ENCODE results near the gene SGTA. TPM values are rescaled to one million over a fixed set of nuclear protein-coding genes. Genes with fewer than 3 reads are reported as not detected.

Gene SGTA
- total and polyA plus RNA-seq, 2 of the 8 experiments (the other 6 are each of a cell fraction or from before 2014, with no cell fraction given): 86.8 to 130 TPM

GRCh38 chr19:2761876-2762782 lies 20.9 kb downstream of the SGTA start:
- no peak overlapping the region for H3K18ac ChIP-seq (ENCODE audit: extremely low read depth, low read length)
- no peaks in the 10 kb centered on the region for H3K23me2 ChIP-seq (ENCODE audit: low read depth, low read length)
- no peak overlapping the region for H3K27ac ChIP-seq (ENCODE audit: low read depth, low read length)
- H2AFZ ChIP-seq (ENCODE audit: low read length): no peak overlapping the region
- CTCF ChIA-PET (ENCODE audit: partially characterized antibody): no interaction called here
- DNase-seq (ENCODE audit: low read depth in 1 of 2, low spot score in 2 of 2): no peak
- H2BK20ac ChIP-seq (ENCODE audit: low read length): no peak overlapping the region
- H3K79me2 ChIP-seq (ENCODE audit: control insufficient read depth in 1 of 2, insufficient read depth in 2 of 2, low read length in 2 of 2): no peaks in the 10 kb centered on the region
- no peaks in the 10 kb centered on the region for H3K79me1 ChIP-seq (ENCODE audit: low read depth, low read length)
- H4K8ac ChIP-seq (ENCODE audit: extremely low read depth, insufficient read depth, low read length): no peak overlapping the region
- no peak overlapping the region for H3K4ac ChIP-seq (replicated peaks; ENCODE audit: insufficient read length, low read depth, low read length)
- POLR2A ChIA-PET (ENCODE audit: partially characterized antibody): no interaction called here
- H2BK15ac ChIP-seq (ENCODE audit: low read length): no peak overlapping the region
- H3K9me3 ChIP-seq (ENCODE audit: insufficient read depth in 2 of 2, low read depth in 1 of 2, low read length in 1 of 2): no peaks in the 10 kb centered on the region
- H2BK5ac ChIP-seq (ENCODE audit: low read depth, low read length): no peak overlapping the region
- H2BK120ac ChIP-seq (replicated peaks; ENCODE audit: low read depth, low read length): no peak overlapping the region
- H3K14ac ChIP-seq (ENCODE audit: insufficient read length): no peak overlapping the region
- no peak overlapping the region for H2BK12ac ChIP-seq (ENCODE audit: low read depth, low read length)
- H4K5ac ChIP-seq (ENCODE audit: insufficient read length, low read depth, low read length): no peak overlapping the region
- no peak for FAIRE-seq
- H3K36me3 ChIP-seq (ENCODE audit: control insufficient read depth in 2 of 4, insufficient read depth in 4 of 4, low read length in 3 of 4): peaks cover 22 to 69% (median 39%) of the 10 kb centered on the region in 4 experiments; a peak in 7 of 8 replicates
- H3K23ac ChIP-seq (ENCODE audit: insufficient read length): no peak overlapping the region
- no peak overlapping the region for H3K56ac ChIP-seq (replicated peaks; ENCODE audit: insufficient read length, low read depth, low read length)
- no peak overlapping the region for H4K91ac ChIP-seq (replicated peaks; ENCODE audit: insufficient read length, low read length)
- no peaks in the 10 kb centered on the region for H3K4me1 ChIP-seq (replicated peaks in 1 of 4; ENCODE audit: control insufficient read depth in 3 of 4, insufficient read depth in 4 of 4, low read length in 3 of 4)
- no peak overlapping the region for H3K9ac ChIP-seq (replicated peaks in 1 of 4; ENCODE audit: extremely low read depth in 1 of 4, low read depth in 3 of 4, low read length in 3 of 4)
- no peaks in the 10 kb centered on the region for H3K27me3 ChIP-seq (replicated peaks in 1 of 4; ENCODE audit: control insufficient read depth in 3 of 4, extremely low read depth in 1 of 4, insufficient read depth in 3 of 4, low read length in 3 of 4)
- H3K4me3 ChIP-seq (ENCODE audit: extremely low read depth in 1 of 4, insufficient read depth in 2 of 4, low read depth in 3 of 4, low read length in 4 of 4): no peak overlapping the region
- no peak overlapping the region for H3K4me2 ChIP-seq (ENCODE audit: insufficient read depth in 1 of 2, low read depth in 2 of 2, low read length in 2 of 2)
- WGBS, 2 experiments (ENCODE audit: extremely low coverage in 1 of 2, insufficient coverage in 1 of 2, insufficient read length in 1 of 2, insufficient replicate concordance in 2 of 2, low coverage in 1 of 2, low lambda C conversion rate in 2 of 2, missing lambda C conversion rate in 1 of 2): 93% methylated on average over 33 of the region's 43 CpGs; no CpG with 5 or more reads in 1 of the 2 experiments
- H4K20me1 ChIP-seq (replicated peaks in 1 of 2; ENCODE audit: control insufficient read depth in 1 of 2, insufficient read depth in 2 of 2, low read length in 2 of 2): peaks cover 4 to 13% of the 10 kb centered on the region in 2 experiments
- H2AK5ac ChIP-seq (ENCODE audit: low read depth, low read length): no peak overlapping the region
- TF ChIP-seq SIRT6 (IDR thresholded peaks at IDR 0.05; ENCODE audit: low read length) (no peak), EZH2 (IDR thresholded peaks at IDR 0.05; ENCODE audit: low read depth, low read length, severe bottlenecking) (no peak), TAF7 (optimal IDR thresholded peaks at IDR 0.05; ENCODE audit: borderline replicate concordance, low read depth, low read length) (no peak), HDAC6 (IDR thresholded peaks at IDR 0.05; ENCODE audit: low read depth, low read length) (no peak), POLR2AphosphoS5 (IDR thresholded peaks at IDR 0.05; ENCODE audit: low read depth, low read length) (no peak), KDM4A (IDR thresholded peaks at IDR 0.05; ENCODE audit: low read depth, low read length, severe bottlenecking) (no peak), BRCA1 (IDR thresholded peaks at IDR 0.05; ENCODE audit: low read depth, low read length) (no peak), CBX8 (IDR thresholded peaks at IDR 0.05; ENCODE audit: borderline replicate concordance, low read depth, low read length) (no peak), GABPA (IDR thresholded peaks at IDR 0.05; ENCODE audit: borderline replicate concordance, insufficient read depth, low read length) (no peak), POLR2A (IDR thresholded peaks at IDR 0.05; ENCODE audit: control extremely low read depth in 1 of 2, low read depth in 2 of 2, low read length in 2 of 2) (no peak), BACH1 (IDR thresholded peaks at IDR 0.05; ENCODE audit: low read length) (no peak), SIN3A (conservative IDR thresholded peaks at IDR 0.05 in 1 of 2, IDR thresholded peaks at IDR 0.05 in 1 of 2; ENCODE audit: low read depth in 1 of 2, low read length in 2 of 2) (no peak), TBP (IDR thresholded peaks at IDR 0.05; ENCODE audit: low read depth, low read length) (no peak)

Data from H1 (cell line).